Measurements from ENCODE around the gene RPS19.

The RPS19 gene

DNA sequence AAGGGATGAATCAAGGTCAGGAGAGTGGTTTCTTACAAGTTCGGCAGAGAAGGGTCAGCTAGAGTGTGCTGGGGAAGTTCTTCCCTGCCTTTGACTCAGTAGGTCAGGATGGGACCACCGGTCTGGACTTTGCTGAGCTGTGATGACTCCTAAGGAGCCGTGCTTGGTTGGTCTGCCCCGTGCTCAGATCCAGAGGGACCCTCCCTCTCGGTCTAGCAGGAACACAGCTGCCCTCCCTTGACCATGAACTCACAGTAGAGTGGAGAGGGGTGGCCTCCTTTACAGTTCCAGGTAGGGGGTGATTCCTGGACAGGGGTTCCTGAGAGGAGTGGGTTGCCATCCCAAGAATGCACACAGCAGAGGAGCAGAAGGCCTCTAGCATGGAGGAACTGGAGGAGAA lies 4.3 kb downstream of the RPS19 start:
- no peak overlapping the region for H3K4me3 ChIP-seq (ENCODE audit: low read depth, low read length)
- TF ChIP-seq, protein P1, sequence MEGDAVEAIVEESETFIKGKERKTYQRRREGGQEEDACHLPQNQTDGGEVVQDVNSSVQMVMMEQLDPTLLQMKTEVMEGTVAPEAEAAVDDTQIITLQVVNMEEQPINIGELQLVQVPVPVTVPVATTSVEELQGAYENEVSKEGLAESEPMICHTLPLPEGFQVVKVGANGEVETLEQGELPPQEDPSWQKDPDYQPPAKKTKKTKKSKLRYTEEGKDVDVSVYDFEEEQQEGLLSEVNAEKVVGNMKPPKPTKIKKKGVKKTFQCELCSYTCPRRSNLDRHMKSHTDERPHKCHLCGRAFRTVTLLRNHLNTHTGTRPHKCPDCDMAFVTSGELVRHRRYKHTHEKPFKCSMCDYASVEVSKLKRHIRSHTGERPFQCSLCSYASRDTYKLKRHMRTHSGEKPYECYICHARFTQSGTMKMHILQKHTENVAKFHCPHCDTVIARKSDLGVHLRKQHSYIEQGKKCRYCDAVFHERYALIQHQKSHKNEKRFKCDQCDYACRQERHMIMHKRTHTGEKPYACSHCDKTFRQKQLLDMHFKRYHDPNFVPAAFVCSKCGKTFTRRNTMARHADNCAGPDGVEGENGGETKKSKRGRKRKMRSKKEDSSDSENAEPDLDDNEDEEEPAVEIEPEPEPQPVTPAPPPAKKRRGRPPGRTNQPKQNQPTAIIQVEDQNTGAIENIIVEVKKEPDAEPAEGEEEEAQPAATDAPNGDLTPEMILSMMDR (IDR thresholded peaks at IDR 0.05; ENCODE audit: borderline replicate concordance, insufficient read depth, low read depth, low read length) = no peak

DNA sequence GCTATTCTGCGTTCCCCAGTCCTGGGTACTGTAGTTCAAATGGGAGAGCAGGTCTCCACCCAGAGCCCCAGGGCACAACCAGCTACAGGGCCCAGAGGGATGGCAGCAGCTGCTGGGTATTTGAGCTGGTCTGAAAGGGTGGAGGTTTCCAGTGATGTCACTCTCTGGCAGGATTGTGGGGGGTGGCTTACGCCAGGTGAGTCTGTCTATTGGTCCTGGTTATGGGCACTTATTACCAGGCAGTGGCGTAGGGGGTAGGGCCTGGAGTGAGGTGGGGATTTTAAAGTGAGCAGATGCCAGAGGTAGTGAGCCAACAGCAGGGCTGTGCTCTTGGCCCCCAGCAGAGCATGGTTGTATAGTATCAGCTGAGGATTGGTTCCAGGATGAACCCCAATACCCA lies 6.2 kb downstream of the RPS19 start:
- TF ChIP-seq, protein P1 (IDR thresholded peaks at IDR 0.05; ENCODE audit: borderline replicate concordance, insufficient read depth, low read depth, low read length) = no peak
- H3K4me3 ChIP-seq (ENCODE audit: low read depth, low read length) = no peak overlapping the region

DNA sequence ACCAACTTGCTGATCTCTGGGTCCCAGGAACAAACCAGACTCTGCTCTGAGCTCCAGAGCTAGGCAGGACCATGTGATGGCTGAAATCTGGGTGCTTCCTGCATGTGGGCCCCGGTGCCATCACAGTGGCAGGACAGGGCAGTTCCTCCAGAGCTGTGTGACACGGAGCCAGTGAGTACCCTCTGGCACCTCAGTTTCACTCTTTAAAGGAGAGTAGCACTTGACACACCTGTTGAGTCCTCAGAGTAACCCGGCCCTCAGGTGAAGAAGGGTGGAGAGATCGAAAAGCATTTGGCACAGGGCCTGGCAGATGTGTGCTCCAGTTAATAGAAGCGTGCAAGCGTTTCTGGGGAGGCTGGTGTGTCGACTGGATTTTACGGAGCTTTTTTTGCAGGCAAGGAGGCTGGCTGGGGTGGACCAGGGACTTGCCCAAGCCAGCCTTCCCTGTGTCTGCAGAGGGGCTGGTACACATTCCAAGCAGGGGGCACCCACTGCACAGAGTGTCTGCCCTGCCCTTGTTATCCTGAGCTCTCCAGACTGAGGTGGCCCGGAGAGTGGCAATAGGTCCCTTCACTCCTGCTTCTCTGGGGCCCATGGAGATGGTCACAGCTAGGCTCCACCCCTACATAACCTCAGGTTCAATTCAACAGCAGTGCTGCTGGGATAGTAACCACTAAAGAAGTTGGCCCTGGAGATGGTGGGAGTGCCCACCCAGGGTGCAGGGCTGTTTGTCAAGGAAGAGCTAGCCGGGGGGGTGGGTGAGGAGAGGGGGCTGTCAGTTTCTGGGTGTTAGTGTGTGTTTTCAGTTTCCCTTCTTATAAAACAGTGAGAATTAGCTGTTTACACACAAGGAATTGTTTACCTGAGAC lies 8.3 kb downstream of the RPS19 start:
- TF ChIP-seq, protein P1 (IDR thresholded peaks at IDR 0.05; ENCODE audit: borderline replicate concordance, insufficient read depth, low read depth, low read length) = no peak
- H3K4me3 ChIP-seq (ENCODE audit: low read depth, low read length) = no peak overlapping the region

DNA sequence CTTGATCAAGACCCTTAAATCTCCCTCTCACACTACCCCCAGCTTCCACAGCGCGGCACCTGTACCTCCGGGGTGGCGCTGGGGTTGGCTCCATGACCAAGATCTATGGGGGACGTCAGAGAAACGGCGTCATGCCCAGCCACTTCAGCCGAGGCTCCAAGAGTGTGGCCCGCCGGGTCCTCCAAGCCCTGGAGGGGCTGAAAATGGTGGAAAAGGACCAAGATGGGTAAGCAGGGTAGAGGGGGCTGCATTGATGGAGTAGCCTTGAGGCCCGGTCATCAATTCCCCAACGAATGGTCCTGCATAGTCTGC lies 8.9 kb downstream of the RPS19 start:
- TF ChIP-seq, protein P1 (IDR thresholded peaks at IDR 0.05; ENCODE audit: borderline replicate concordance, insufficient read depth, low read depth, low read length) = no peak

DNA sequence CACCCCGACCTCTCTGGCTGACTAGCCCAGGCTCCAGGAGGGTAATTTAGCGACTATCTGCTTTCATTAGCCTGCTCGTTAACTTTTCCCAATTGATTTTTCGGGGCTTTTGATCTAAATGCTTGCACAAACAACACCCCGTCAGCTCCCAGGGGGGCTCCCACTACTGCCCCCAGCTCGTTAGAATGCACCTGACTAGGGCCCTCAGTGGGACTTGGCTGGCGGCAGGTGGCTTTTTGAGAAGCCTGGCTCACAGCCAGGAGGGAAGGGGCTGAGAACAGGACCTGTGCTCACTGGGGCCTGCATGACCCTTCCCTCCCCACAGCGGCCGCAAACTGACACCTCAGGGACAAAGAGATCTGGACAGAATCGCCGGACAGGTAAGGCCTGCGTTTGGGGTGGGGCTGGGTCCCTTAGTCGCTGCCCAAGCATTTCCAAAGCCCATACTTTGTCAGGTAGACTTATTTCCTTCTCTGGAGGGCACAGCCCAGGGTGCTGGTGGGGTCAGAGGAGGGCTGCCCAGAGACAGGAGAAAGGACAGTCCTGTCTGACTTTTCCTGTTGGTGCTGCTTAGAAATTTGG lies 9.4 kb downstream of the RPS19 start:
- no peak overlapping the region for H3K4me3 ChIP-seq (ENCODE audit: low read depth, low read length)
- TF ChIP-seq, protein P1 (IDR thresholded peaks at IDR 0.05; ENCODE audit: borderline replicate concordance, insufficient read depth, low read depth, low read length) = no peak

More for the DNA sequence above, 8.9 kb downstream of the RPS19 start:
- H3K4me3 ChIP-seq (ENCODE audit: low read depth, low read length) = no peak overlapping the region

DNA sequence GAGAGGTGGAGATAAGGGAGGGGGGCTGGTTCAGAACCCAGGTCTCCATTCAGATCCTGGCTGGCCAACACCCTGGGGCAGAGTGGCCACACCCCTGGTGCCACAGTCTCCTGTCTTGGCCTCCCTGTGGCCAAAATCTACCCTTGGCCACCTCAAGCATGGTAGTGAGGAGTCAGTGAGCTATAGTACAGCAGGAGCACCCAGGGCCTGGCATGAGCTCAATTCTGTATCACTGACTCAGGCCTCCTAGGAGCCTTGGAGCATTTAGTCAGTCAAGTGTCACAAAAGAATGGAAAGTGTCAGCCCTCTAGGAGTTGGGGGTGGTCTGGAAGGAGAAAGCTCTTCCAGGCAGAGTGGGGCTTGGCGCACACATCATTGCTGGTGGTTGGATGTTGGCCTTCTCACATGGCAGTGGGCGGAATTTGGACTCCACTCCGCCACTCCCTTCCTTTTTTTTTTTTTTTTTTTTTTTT lies 10.4 kb downstream of the RPS19 start:
- H3K4me3 ChIP-seq (ENCODE audit: low read depth, low read length) = no peak overlapping the region
- TF ChIP-seq, protein P1 (IDR thresholded peaks at IDR 0.05; ENCODE audit: borderline replicate concordance, insufficient read depth, low read depth, low read length) = no peak

All from GM12875 (cell line).